HUES6 (cell line): ENCODE data around the gene UBE3B.

ENCODE experiments used
- H3K27ac ChIP-seq: 2 replicates; pipeline ENCODE4 v1.7.0; 2013; ENCODE audit warnings: low read depth, mild to moderate bottlenecking, low read length, inconsistent platforms
- H3K27me3 ChIP-seq: 2 replicates; pipeline ENCODE4 v1.6.1; 2013; ENCODE audit warnings: low read length; ENCODE audit not compliant: control insufficient read depth, insufficient read depth
- H3K36me3 ChIP-seq: 2 replicates; pipeline ENCODE4 v1.6.1; 2013; ENCODE audit warnings: low read length; ENCODE audit not compliant: control insufficient read depth, insufficient read depth
- H3K4me1 ChIP-seq: 2 replicates; pipeline ENCODE4 v1.6.1; 2013; ENCODE audit warnings: low read length; ENCODE audit not compliant: control insufficient read depth, insufficient read depth
- H3K4me3 ChIP-seq: 2 replicates; pipeline ENCODE4 v1.5.1; 2013; ENCODE audit warnings: low read depth, low read length
- H3K9ac ChIP-seq: one replicate; pipeline ENCODE4 v1.6.1; 2013; ENCODE audit warnings: mild to moderate bottlenecking, low read length
- H3K9me3 ChIP-seq: 2 replicates; pipeline ENCODE4 v1.6.1; 2013; ENCODE audit warnings: low read depth, low read length; ENCODE audit not compliant: control insufficient read depth, insufficient read depth

UBE3B gene

DNA sequence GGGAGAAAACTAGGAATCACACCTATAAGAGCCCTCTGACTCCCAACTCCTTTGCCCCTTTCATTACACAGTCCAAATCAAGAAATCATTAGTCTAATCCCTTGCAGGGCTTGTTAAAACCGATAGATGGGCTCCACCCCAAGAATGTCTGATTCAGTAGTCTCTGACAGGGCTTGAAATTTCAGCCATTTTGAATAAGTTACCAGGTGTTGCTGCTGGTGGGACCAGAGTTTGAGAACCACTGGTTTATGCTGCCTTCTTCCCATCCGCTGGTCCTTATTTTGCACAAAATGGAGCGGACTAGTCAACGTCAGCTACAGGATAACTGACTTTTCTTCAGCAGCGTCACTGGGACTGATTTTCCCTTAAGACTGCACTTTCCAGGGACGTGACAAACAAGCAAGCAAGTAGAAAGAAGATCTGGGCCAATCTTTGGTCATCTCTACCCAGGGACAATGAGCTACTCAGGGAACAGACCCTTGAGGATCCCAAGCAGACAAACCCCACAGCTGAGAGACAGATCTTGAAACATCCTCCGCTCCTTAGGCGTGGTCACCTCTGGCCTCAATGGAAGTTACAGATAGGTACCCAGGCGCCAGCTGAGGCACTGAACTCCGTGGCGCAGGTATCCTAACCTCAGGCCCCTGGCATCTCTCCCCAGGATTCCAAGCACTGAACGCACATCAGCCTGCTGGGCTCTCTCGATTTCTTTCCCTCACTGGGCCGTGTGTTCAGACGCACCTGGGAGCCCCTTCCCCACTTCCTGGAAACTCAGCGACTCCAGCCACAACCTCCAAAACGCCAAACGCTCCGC, 1.2 kb upstream of the UBE3B start:
- H3K36me3 ChIP-seq, result peaks cover 10% of the 10 kb centered on the region; the same call in 1 of the 2 replicates
- peaks cover 11% of the 10 kb centered on the region; the same call in 1 of the 2 replicates for H3K4me1 ChIP-seq
- peak overlapping the region; percentile 99; the same call in 1 of the 2 replicates for H3K27ac ChIP-seq
- peak overlapping the region; percentile 97 for H3K4me3 ChIP-seq
- no peaks in the 10 kb centered on the region for H3K9me3 ChIP-seq
- no peaks in the 10 kb centered on the region for H3K27me3 ChIP-seq
- H3K9ac ChIP-seq, result peak overlapping the region; percentile 97

DNA sequence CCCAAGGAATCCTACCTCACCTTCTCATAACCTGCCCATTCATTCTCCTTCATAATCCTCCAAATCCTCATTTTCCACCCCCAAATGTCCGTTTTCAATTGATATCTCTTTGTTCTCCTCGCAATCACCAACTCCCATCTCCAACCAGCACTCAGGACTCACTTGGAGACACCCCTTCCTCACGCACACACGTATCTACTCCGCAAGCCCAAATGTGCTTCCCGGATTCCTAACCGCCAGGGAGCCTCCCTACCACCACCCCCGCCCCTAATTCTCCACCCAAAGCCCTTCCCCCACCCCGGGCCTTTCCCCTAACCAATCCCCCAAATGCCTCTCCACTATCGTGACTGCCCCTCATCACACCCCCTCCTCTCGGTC, 638 bp upstream of the UBE3B start:
- Histone ChIP-seq H3K9ac (peak overlapping the region; percentile 97), H3K27me3 (no peaks in the 10 kb centered on the region), H3K4me3 (peak overlapping the region; percentile 97), H3K36me3 (peaks cover 10% of the 10 kb centered on the region; the same call in 1 of the 2 replicates), H3K27ac (peak overlapping the region; percentile 99; the same call in 1 of the 2 replicates), H3K9me3 (no peaks in the 10 kb centered on the region), H3K4me1 (peaks cover 11% of the 10 kb centered on the region; the same call in 1 of the 2 replicates)

DNA sequence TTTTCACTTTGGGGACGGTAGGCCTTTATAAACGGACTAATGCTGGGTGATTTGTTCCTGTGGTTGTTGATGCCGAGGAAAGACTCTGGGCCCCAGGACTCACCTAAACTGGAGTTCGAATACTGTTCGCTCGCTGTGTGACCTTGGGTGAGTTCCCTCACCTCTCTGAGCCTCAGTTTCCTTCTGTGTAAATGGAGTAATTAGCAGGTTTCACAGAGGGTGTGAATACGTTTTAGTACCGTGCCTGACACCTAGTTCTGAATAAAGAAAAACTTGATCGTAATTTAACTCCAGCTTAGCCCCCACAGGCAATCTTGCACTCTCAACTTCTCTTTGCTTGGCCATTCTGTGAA, 505 bp downstream of the UBE3B start:
- Histone ChIP-seq H3K9ac (peak overlapping the region; percentile 97), H3K4me1 (peaks cover 11% of the 10 kb centered on the region; the same call in 1 of the 2 replicates), H3K27ac (peak overlapping the region; percentile 99; the same call in 1 of the 2 replicates), H3K9me3 (no peaks in the 10 kb centered on the region), H3K4me3 (peak overlapping the region; percentile 97), H3K36me3 (peaks cover 3% of the 10 kb centered on the region; the same call in 1 of the 2 replicates), H3K27me3 (no peaks in the 10 kb centered on the region)

DNA sequence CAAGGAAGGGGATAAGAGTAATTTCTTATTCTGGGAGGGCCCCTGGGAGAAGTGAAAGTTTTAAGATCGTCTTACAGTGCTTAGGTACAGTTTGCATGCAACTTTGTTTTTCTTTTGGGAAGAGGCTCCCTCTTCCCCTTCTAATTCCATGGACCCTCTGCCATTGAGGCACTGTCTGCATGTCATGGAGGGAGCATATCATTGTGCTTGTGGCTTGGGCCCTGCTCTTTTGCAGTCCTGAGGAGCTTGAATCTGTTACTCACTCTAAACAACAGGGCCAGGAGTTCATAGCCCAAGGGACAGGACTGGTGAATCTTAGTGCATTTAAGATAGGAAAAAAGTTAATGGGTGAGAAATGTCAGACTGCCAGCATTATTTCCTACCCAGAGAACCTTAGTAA, 2.3 kb downstream of the UBE3B start:
- Histone ChIP-seq H3K9me3 (no peaks in the 10 kb centered on the region), H3K27ac (no peak overlapping the region), H3K36me3 (peaks cover 14% of the 10 kb centered on the region), H3K4me1 (peaks cover 11% of the 10 kb centered on the region; the same call in 1 of the 2 replicates), H3K27me3 (no peaks in the 10 kb centered on the region), H3K9ac (no peak overlapping the region), H3K4me3 (no peak overlapping the region)

DNA sequence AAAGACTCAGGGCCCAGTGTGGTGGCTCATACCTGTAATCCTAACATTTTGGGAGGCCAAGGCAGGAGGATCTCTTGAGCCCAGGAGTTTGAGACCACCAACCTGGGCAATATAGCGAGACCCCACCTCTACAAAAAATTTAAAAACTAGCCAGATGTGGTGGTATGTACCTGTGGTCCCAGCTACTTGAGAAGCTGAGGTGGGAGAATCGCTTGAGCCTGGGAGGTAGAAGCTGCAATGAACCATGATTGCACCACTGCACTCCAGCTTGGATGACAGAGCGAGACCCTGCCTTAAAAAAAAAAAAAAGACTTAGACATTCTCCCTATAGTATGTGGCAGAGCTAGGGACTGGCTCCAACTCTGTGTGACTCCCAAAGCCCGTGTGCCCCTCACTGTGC, 2.9 kb downstream of the UBE3B start:
- H3K36me3 ChIP-seq, result peaks cover 20% of the 10 kb centered on the region
- no peaks in the 10 kb centered on the region for H3K27me3 ChIP-seq
- H3K4me1 ChIP-seq, result peaks cover 9% of the 10 kb centered on the region; the same call in 1 of the 2 replicates
- no peak overlapping the region for H3K4me3 ChIP-seq
- H3K9me3 ChIP-seq, result no peaks in the 10 kb centered on the region
- H3K27ac ChIP-seq, result no peak overlapping the region
- H3K9ac ChIP-seq, result no peak overlapping the region

DNA sequence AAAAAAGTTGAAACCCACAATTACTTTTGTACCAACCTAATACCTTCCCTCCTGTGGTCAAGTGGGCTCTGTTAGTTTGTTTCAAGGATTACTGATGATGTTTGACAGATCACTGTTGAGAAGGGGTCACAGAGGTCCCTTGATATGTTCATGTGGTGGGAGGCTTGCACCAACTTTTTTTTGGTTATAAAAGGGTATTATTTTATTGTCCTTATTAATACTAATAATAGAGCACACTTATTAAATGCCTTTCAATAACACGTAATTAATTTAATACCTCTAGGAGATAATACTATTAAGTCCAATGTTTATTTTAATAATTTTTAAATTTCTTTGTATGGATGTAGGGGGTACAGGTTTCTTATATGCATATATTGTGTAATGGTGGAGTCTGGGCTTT, 4.4 kb downstream of the UBE3B start:
- Histone ChIP-seq H3K4me1 (no peaks in the 10 kb centered on the region), H3K9ac (no peak overlapping the region), H3K27ac (no peak overlapping the region), H3K4me3 (no peak overlapping the region), H3K36me3 (peaks cover 35% of the 10 kb centered on the region), H3K9me3 (no peaks in the 10 kb centered on the region), H3K27me3 (no peaks in the 10 kb centered on the region)

DNA sequence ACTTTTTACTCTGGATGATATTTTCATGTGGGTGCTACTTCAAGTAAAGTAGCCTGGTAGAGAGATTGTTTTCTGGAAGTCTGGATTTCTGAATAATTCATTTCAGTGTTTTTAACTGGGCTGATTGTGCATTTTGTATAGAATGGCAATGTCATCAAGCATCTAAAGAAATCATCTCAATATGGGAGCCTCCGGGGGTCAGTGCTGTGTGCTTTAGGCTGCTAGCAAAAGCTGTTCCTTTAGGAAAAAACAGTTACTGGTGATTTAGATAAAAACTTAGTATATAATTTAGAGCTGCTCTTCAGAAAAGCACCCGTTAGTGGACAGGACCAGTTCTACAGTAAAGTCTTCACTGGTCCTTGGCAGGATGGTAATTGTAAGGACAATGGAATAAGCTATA, 5.1 kb downstream of the UBE3B start:
- H3K9me3 ChIP-seq, result no peaks in the 10 kb centered on the region
- no peak overlapping the region for H3K4me3 ChIP-seq
- no peak overlapping the region for H3K9ac ChIP-seq
- H3K27me3 ChIP-seq, result no peaks in the 10 kb centered on the region
- peaks cover 41% of the 10 kb centered on the region for H3K36me3 ChIP-seq
- H3K27ac ChIP-seq, result no peak overlapping the region
- no peaks in the 10 kb centered on the region for H3K4me1 ChIP-seq

DNA sequence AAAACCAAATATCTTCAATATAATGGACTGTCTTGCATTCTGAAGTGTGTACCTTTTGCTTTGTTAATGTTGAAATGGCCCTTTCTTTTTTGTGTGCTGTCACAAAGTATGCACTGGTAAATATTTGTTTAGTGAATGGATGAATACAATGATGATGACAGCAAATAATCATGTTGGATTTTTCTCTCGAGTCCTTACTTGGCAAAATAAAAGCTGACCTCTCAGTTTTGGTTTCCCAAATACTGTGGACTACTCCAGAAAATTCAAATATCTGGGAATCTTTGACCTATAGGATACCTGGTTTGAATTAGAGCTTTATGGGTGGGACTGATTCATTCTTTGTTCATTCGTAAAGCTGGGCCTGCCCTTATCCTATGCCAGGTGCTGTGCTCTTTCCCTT, 5.5 kb downstream of the UBE3B start:
- Histone ChIP-seq H3K27me3 (no peaks in the 10 kb centered on the region), H3K4me3 (no peak overlapping the region), H3K9ac (no peak overlapping the region), H3K27ac (no peak overlapping the region), H3K4me1 (no peaks in the 10 kb centered on the region), H3K9me3 (no peaks in the 10 kb centered on the region), H3K36me3 (peaks cover 45% of the 10 kb centered on the region)

DNA sequence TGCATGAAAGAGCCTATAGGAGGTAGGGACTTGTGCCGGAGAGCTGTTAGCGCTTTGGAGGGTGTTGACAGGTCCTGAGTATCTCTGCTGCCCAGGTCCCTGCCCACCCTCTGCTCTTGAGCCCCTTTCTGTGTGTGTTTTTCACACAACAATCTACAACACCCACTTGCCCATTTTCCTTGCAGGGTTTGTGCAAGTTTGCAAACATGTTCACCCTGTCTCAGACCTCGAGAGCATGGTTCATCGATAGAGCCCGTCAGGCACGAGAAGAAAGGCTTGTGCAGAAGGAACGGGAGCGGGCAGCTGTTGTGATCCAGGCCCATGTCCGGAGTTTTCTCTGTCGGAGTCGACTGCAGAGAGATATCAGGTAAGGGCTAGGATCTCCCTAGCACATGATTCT, 5.9 kb downstream of the UBE3B start:
- Histone ChIP-seq H3K27me3 (no peaks in the 10 kb centered on the region), H3K4me3 (no peak overlapping the region), H3K9ac (no peak overlapping the region), H3K36me3 (peaks cover 50% of the 10 kb centered on the region), H3K9me3 (no peaks in the 10 kb centered on the region), H3K4me1 (no peaks in the 10 kb centered on the region), H3K27ac (no peak overlapping the region)

DNA sequence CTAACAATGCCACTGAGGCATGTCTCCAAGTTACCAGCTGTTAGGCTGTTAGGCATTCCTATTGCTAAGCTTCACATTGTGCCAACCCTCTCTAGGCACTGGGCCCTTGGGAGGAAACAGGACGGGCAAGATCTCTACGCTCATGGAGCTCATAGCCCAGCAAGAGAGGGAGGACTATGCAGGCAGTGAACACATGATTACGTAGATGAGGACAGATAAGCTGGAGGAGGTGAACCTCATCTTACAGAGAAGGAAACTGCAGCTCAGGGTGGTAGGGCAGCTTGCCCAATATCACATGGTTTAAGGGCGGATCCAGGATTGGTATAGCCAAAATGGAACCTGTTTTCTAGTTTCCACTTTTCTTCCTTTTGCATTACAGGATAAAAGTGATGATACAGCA, 7.8 kb downstream of the UBE3B start:
- Histone ChIP-seq H3K36me3 (peaks cover 68% of the 10 kb centered on the region), H3K9ac (no peak overlapping the region), H3K27ac (no peak overlapping the region), H3K4me3 (no peak overlapping the region), H3K9me3 (no peaks in the 10 kb centered on the region), H3K27me3 (no peaks in the 10 kb centered on the region), H3K4me1 (no peaks in the 10 kb centered on the region)

DNA sequence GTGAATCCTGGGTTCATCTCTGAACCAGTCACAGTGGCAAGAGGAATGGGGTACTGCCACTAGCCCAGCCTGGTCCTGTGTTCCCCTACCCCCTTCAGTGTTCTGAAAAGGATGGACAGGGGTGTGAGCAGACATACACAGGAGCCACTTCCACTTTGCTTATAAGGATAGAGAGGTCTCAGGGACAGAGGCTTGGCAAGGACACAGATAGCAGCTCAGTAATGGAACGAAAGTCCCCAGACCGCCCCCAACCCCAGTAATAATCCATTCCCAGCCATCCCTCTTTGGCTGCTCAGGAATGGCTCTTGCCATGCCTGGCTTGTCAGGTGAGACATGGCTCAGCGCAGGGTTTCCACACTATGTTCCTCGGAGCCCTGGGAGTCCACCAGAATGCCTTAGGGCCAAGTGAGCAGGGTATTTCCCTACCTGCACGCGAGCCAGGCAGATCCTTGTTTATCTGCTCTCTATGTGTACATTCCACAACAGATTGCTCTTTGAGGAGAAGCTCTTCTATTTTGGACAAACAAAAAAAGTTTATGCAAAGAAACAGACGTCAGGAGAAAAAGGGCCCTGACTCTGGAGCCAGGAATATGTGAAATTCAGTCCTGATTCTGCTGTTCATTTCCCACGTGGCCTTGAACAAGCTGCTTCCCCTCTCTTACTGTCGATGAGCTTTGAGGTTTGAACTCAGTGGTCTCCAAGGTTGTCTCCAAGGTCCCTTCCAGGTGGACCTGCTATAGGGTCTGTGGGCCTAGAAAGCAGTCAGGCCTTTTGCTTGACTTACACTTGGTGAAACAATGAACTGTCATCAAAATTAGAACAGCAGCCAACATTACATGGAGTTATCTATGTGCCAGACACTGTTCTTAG, 10.0 kb downstream of the UBE3B start:
- Histone ChIP-seq H3K4me1 (no peaks in the 10 kb centered on the region), H3K9ac (no peak overlapping the region), H3K4me3 (no peak overlapping the region), H3K9me3 (no peaks in the 10 kb centered on the region), H3K27ac (no peak overlapping the region), H3K27me3 (no peaks in the 10 kb centered on the region), H3K36me3 (peaks cover 89% of the 10 kb centered on the region)
